Upper lobe of left lung (tissue), 6 donors: ENCODE data around the gene PLEKHH2. TPM values are rescaled to one million over a fixed set of nuclear protein-coding genes. Genes with fewer than 3 reads are reported as not detected.

Source experiments
- ATAC-seq, 2 donors: fragments of 200-7000 bp; cut with Tn5 transposase; one replicate each; pipeline ENCODE4 v1.9.1; 2022; ENCODE audit warnings: mild to moderate bottlenecking in 2 of 2, moderate library complexity in 2 of 2; ENCODE audit not compliant: low FRiP score in 2 of 2
- DNase-seq, 2 donors: peaks; one replicate each; pipeline ENCODE4 v3.0.0-alpha.2; 2019 to 2020
- H3K27ac ChIP-seq, 4 donors: fragments of 200-600 bp; sonication (generic); one replicate each; pipeline ENCODE4 v1.5.1; 2016 to 2019
- H3K27me3 ChIP-seq, 4 donors: fragments of 200-600 bp; sonication (generic); one replicate each; pipeline ENCODE4 v1.5.1; 2017 to 2019
- H3K36me3 ChIP-seq, 4 donors: fragments of 200-600 bp; sonication (generic); one replicate each; pipeline ENCODE4 v1.5.1; 2016 to 2019
- H3K4me1 ChIP-seq, 4 donors: fragments of 200-600 bp; sonication (generic); one replicate each; pipeline ENCODE4 v1.5.1; 2018 to 2019
- H3K4me3 ChIP-seq, 4 donors: fragments of 200-600 bp; sonication (generic); one replicate each; pipeline ENCODE4 v1.5.1; 2017 to 2019; ENCODE audit warnings: mild to moderate bottlenecking in 2 of 4, moderate library complexity in 1 of 4
- H3K9me3 ChIP-seq, 4 donors: fragments of 200-600 bp; sonication (generic); one replicate each; pipeline ENCODE4 v1.5.1; 2018 to 2019
- EP300 ChIP-seq, 4 donors: sonication (generic); formaldehyde crosslinking; IDR thresholded peaks; one replicate each; pipeline ENCODE4 v1.5.1; 2017; ENCODE audit warnings: antibody characterized with exemption in 4 of 4, control low read depth in 2 of 4
- POLR2A ChIP-seq, 4 donors: fragments of 450-650 bp; IDR thresholded peaks; one replicate each; pipeline ENCODE4 v1.5.1; 2016 to 2017; ENCODE audit warnings: antibody characterized with exemption in 4 of 4, mild to moderate bottlenecking in 2 of 4
- POLR2AphosphoS5 ChIP-seq, 2 donors: sonication (generic); formaldehyde crosslinking; IDR thresholded peaks; one replicate each; pipeline ENCODE4 v1.5.1; 2017; ENCODE audit warnings: antibody characterized with exemption in 2 of 2
- WGBS, 2 donors: methylation state at CpG; one replicate each; pipeline ENCODE4 v1.1.5; 2017 to 2018; 5-methylcytosine and 5-hydroxymethylcytosine counted together
- total RNA-seq, 6 donors: library from RNA; depleted of rRNA in 4 of 6; stranded (reverse); fragments of >200 nt in 4 of 6; gene quantifications; one replicate each; pipeline versions ENCODE4 v1.1.0 to v1.2.1, GENCODE V29; 2016 to 2021
- TF ChIP-seq, protein P1 (sequence below), 6 experiments: fragments of 450-650 bp in 4 of 6; fragments of 200-600 bp in 2 of 6; sonication (generic) in 2 of 6; IDR thresholded peaks; one replicate each; pipeline ENCODE4 v1.5.1; 2016 to 2019; ENCODE audit warnings: antibody characterized with exemption in 6 of 6
- donor health status: DM: no; HTN: no; CAD: no; lungs with moderate emphysema.
- donor health status: DM: no; HTN: yes; CAD: no; lungs with severe emphysema.

PLEKHH2 gene
- total RNA-seq, 6 donors from 2014 or later, result 32.2 to 273 (median 39.2) TPM

DNA sequence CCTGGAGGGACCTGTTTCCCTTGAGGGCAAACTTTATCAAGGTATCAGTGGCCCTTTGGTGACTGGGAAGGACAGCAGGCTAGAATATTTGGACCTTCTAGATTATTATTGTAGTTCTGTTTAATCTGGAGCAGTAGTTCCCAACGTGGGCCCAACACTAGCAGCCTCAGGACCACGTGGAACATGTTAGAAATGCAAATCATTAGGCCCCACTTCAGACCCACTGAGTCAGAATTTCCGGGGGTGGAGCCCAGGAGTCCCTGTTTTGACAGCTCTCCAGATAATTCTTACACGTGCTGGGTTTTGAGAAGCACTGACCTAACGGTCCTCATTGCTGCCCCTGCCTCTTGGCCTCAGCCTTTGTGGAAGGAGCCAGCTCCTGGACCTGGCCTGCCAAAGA, 111.3 kb downstream of the PLEKHH2 start:
- no peak for ATAC-seq
- Histone ChIP-seq H3K4me3 (no peak overlapping the region), H3K27me3 (no peaks in the 10 kb centered on the region), H3K36me3 (peaks cover 0 to 7% (median 3%) of the 10 kb centered on the region in 4 donors), H3K4me1 (peaks cover 0 to 4% (median 0%) of the 10 kb centered on the region in 4 donors), H3K9me3 (no peaks in the 10 kb centered on the region), H3K27ac (no peak overlapping the region)
- WGBS, 2 donors, result 58 to 70% methylated on average over 2 to 5 of the region's 5 CpGs
- no peak for TF ChIP-seq EP300 (IDR thresholded peaks at IDR 0.05)
- TF ChIP-seq, protein P1, sequence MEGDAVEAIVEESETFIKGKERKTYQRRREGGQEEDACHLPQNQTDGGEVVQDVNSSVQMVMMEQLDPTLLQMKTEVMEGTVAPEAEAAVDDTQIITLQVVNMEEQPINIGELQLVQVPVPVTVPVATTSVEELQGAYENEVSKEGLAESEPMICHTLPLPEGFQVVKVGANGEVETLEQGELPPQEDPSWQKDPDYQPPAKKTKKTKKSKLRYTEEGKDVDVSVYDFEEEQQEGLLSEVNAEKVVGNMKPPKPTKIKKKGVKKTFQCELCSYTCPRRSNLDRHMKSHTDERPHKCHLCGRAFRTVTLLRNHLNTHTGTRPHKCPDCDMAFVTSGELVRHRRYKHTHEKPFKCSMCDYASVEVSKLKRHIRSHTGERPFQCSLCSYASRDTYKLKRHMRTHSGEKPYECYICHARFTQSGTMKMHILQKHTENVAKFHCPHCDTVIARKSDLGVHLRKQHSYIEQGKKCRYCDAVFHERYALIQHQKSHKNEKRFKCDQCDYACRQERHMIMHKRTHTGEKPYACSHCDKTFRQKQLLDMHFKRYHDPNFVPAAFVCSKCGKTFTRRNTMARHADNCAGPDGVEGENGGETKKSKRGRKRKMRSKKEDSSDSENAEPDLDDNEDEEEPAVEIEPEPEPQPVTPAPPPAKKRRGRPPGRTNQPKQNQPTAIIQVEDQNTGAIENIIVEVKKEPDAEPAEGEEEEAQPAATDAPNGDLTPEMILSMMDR (IDR thresholded peaks at IDR 0.05), result no peak
- DNase-seq, result no peak

DNA sequence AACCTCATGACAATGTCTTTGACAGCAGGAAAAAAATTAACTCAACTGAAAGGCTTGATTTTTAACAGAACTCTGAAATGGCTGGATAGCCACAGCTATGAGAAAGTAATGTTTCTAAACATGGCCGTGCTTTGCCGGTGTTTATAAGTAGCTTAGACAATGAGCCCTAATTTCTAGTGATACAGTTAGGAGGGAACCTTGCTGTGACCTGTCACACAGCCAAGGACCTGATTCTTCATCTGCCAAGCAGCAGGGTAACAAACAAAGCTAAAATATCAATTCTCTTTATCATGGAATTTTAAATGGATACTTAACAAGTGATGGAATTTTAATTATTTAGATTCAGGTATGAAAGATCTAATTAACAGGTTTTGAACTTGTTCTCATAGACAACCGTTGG, 112.5 kb downstream of the PLEKHH2 start:
- no peaks in the 10 kb centered on the region for H3K36me3 ChIP-seq
- TF ChIP-seq POLR2AphosphoS5 (IDR thresholded peaks at IDR 0.05) (no peak), EP300 (IDR thresholded peaks at IDR 0.05) (no peak), POLR2A (IDR thresholded peaks at IDR 0.05) (no peak)
- TF ChIP-seq, protein P1 (IDR thresholded peaks at IDR 0.05), result no peak

DNA sequence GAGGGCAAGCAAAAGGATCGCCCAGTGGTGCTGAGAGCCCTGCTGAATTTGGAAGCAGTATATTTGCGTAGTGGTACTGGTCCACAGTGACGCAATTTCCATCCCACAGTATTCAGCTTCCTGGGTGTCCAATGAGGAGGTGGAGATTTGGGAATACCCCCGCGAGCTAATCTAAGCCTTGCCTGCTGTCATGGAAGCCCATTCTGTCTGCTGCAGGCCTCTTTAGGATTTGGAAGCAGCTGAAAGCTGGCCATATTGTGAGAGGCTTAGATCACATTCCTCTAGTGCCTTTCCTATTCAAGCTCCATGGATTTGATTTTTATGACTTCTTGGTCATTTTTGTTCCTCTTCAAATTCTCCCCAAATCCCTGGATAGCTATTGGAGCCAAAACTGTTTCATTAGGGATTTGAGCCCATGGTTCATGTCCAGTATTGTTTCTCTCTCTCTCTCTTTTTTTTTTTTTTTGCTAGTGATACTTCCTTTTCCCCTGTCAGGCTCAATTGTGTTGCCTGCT, 114.5 kb downstream of the PLEKHH2 start:
- 89 to 97% methylated on average over 5 of the region's 5 CpGs for WGBS, 2 donors
- no peak for DNase-seq

More for the DNA sequence above, 112.5 kb downstream of the PLEKHH2 start:
- no peak overlapping the region for H3K4me3 ChIP-seq
- H3K4me1 ChIP-seq, result peaks cover 0 to 4% (median 0%) of the 10 kb centered on the region in 4 donors
- H3K27ac ChIP-seq, result peak overlapping the region in 1 of 4 donors; percentile 7
- no peaks in the 10 kb centered on the region for H3K27me3 ChIP-seq
- WGBS, 2 donors, result 62 to 78% methylated on average over 3 of the region's 3 CpGs
- H3K9me3 ChIP-seq, result no peaks in the 10 kb centered on the region
- ATAC-seq (no peak), DNase-seq (no peak)

DNA sequence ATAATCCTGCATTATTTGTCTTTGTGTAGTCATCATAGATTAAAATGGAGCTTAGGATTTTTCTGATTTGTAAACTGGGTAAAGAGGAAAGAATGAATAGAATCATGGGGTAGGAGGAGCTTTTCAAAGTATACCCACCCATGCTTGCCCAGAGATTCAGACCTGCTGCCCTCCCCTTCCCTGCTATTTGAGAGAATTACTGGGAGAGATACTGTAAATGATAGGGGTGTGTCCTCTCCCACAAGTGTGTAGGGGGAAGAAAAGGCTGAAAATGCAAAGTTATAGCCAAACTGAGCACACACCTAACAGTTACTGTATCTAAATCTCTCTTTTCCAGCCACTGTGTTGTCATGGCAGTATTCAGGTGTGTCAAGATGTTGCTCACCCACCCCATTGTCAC, 115.2 kb downstream of the PLEKHH2 start:
- TF ChIP-seq EP300 (IDR thresholded peaks at IDR 0.05), result no peak
- TF ChIP-seq, protein P1 (IDR thresholded peaks at IDR 0.05), result no peak
- Histone ChIP-seq H3K4me1 (no peaks in the 10 kb centered on the region), H3K9me3 (no peaks in the 10 kb centered on the region), H3K4me3 (no peak overlapping the region), H3K27ac (no peak overlapping the region), H3K27me3 (no peaks in the 10 kb centered on the region), H3K36me3 (no peaks in the 10 kb centered on the region)
- no peak for ATAC-seq
- no peak for DNase-seq

More for the DNA sequence above, 114.5 kb downstream of the PLEKHH2 start:
- Histone ChIP-seq H3K4me1 (no peaks in the 10 kb centered on the region), H3K27ac (no peak overlapping the region), H3K4me3 (no peak overlapping the region), H3K9me3 (no peaks in the 10 kb centered on the region), H3K36me3 (no peaks in the 10 kb centered on the region), H3K27me3 (no peaks in the 10 kb centered on the region)
- no peak for ATAC-seq
- TF ChIP-seq POLR2AphosphoS5 (IDR thresholded peaks at IDR 0.05) (no peak), EP300 (IDR thresholded peaks at IDR 0.05) (no peak), POLR2A (IDR thresholded peaks at IDR 0.05) (no peak)
- TF ChIP-seq, protein P1 (IDR thresholded peaks at IDR 0.05), result no peak

DNA sequence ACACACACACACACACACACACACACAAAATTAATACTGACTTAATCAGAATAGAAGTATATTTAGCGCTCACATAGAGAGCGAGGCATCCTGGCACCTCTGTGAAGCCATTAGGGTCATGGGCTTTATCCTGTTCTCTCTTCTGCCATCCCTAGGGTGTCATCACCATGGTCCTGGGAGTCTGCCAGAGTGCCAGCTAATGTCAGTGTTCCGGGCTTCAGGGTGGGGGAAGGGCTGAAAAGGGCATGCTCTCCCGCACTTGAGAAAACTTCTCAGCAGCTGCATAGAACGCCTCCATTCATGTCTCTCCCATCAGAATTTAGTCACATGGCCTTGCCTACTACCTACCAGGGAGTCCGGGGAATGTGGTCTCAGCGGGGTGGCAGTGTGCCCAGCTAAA, 117.1 kb downstream of the PLEKHH2 start:
- no peaks in the 10 kb centered on the region for H3K36me3 ChIP-seq
- H3K9me3 ChIP-seq, result no peaks in the 10 kb centered on the region
- no peak for ATAC-seq
- whole genome bisulfite sequencing, 2 donors, result 81 to 85% methylated on average over 7 of the region's 7 CpGs
- H3K4me1 ChIP-seq, result peaks cover 0 to 2% (median 0%) of the 10 kb centered on the region in 4 donors
- DNase-seq, result no peak
- no peak for TF ChIP-seq POLR2AphosphoS5 (IDR thresholded peaks at IDR 0.05)
- TF ChIP-seq EP300 (IDR thresholded peaks at IDR 0.05), result no peak
- no peak for TF ChIP-seq POLR2A (IDR thresholded peaks at IDR 0.05)
- TF ChIP-seq, protein P1 (IDR thresholded peaks at IDR 0.05), result no peak
- H3K4me3 ChIP-seq, result no peak overlapping the region
- H3K27ac ChIP-seq, result no peak overlapping the region
- no peaks in the 10 kb centered on the region for H3K27me3 ChIP-seq
